Measurements from ENCODE around the gene MBTD1.
"Not testable (repeated sequence)": the region's sequence is repeated elsewhere in the genome, so short reads cannot be mapped to it uniquely, and the experiment has no call there.

Gene MBTD1

DNA sequence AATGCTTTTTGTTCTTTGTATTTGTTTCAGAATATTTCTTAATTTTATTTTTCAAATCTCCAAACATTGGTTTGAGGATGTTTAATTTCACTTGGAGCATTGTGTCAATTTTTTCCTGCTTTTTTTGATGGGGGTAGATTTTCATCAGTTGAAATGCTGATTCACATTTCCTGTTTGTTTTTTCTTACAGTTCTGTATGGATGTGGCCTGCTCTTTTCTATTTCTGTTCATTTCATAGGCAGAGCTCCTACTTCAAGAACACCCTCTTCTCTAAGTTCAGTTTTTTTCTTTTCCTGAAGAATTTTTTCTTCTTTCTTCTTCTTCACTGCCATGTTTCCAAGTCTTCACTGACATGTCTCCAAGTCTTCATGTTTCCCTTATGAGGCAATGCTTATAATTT lies 8.8 kb downstream of the MBTD1 start:
- no peak for DNase-seq

DNA sequence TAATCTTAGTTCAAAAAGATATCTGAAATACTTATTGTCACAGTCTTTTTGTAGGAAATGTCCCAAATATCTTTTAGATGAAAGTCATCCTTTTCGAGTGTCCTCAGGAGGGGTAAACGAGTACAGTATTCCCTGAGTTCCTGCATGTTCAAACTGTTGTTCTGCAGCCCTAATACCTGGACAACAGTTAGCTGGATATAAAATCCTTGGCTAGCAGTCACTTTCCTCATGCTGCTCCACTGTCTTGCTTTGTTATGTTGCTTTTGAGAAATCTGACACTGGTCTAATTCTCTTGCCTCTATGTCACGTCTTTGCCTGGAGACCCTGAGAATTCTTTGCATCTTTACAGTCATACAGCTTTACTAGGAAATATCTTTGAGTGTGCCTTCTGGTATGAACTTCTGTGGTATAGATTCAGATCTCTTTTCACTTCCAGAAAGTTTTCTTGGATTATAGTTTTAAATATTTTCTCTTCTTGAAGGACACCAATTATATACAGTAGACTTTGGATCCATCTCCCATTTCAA lies 9.5 kb downstream of the MBTD1 start:
- no peak for DNase-seq

DNA sequence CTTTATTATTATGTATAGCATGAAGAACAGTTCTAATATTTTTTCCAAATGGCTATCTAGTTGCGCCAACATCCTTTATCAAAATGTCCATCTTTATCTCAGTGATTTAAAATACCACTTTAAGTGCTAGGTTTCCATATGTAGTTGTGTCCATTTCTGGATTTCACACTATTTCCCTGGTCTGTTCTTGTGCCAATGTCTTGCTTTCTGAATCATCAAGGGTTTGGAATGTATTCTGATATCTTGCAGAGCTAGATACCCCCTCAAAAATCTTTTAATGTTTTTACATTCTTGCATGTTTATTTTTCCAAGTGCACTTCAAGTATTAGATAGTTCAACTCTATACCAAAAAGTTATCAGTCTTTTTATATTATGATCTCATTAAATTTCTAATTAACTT lies 14.3 kb downstream of the MBTD1 start:
- no peak for DNase-seq

DNA sequence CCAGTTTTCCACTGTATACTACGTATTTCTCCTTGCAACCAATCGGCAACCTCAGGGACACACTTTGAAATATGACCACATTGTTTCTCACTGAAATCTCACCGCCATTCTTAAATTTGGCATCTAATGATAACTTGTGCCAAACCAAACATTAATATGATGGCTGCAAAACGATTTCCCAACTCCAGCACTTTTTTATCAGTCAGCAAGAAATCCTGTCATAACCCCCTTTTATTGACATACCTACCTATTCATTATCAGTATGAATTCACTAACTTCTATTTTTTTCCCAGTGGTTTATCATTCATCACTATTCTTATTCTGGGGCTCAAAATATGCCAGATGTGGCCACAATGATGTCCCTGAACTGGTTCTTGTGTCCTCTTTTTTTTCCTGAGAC lies 15.8 kb downstream of the MBTD1 start:
- no peak for DNase-seq

DNA sequence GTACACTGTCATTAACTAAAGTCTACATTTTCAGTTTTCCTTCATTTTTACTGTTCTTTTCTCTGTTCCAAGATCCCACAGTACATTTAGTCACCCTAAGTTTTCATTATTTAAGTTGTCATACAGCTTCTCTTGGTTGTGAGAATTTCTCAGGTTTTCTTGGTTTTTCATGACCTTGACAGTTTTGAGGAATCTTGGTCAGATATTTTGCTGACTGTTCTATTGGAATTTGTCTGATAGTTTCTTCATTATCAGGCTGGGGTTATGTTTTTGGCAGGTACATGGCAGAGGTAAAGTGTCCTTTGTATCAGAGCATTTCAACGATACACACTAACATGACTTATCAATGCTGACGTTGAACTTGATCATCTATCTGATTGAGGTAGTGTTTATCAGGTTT lies 19.6 kb downstream of the MBTD1 start:
- no peak for DNase-seq

DNA sequence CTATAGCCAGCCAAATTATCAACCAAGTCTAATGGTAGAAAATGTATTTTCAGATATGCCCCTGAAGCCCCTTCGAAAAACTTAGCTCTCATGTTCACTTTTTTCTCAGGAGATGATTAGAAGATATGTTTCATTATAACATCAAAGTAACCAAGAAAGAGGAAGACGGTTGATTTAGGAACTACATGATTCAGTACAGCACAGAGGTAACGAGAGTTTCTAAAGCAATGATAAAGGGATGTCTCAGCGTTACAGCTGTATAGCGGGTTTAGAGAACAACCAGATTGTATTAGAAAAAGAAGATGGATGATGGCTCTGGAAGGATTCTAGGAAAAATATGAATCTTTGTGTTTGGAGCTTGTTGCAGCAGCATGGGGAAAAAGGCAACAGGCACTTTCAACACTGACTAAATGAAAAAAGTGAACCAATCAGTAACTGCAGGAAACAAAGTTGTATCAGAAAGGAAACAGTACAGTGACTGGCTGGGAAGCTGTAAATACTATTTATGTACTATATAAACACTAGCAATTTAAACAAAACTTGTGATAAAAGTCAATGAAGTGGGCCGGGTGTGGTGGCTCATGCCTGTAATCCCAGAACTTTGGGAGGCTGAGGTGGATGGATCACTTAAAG lies 21.5 kb downstream of the MBTD1 start:
- DNase-seq = no peak

DNA sequence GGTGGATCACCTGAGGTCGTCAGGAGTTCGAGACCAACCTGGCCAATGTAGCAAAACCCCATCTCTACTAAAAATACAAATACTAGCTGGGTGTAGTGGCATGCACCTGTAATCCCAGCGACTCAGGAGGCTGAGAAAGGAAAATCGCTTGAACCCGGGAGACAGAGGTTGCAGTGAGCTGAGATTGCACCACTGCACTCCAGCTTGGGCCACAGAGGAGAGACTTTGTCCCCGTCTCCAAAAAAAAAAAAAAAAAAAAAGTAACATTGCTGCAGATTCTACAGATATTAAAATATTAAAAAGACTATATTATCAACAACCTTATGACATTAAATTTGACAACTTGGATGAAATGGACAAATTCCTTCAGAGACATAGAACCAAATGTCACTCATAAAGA lies 25.7 kb downstream of the MBTD1 start:
- no peak for DNase-seq

DNA sequence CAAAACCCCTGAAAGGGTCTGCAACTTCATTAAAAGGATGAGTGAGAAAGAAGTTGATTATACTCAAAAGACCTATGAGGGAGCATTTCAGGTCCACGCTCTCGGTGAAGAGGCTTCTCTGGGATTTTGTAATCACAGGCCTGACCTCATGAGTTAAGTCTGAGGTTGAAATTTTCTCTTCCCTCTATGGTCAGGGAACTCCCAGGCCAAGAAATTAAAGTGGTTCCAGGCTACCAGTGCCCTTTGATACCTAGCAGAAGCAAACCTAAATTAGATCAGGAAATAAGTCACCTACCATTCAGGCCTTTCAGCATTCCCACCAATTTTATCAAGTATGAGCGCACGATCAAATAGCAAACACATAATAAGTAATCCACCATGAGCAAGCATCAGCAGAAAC lies 27.9 kb downstream of the MBTD1 start:
- no peak for DNase-seq

DNA sequence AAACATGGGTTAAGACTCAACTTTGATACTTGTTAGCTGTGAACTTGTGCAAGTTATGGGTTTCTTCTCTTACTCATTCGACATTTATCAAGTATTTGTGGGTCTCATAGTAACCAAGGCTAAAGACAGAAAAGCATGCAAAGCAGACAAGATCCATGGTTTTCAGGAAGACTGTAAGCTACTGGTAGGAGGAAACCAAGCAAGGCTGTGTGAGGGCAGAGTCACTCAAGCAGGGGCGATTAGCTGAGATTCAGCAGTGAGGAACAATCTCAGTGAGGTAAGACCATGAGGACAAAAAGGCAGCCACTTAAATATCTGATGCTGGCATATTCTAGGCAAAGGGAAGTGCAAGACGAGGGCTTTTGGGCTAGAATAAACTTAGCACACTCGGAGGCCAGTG lies 29.5 kb downstream of the MBTD1 start:
- DNase-seq = no peak

DNA sequence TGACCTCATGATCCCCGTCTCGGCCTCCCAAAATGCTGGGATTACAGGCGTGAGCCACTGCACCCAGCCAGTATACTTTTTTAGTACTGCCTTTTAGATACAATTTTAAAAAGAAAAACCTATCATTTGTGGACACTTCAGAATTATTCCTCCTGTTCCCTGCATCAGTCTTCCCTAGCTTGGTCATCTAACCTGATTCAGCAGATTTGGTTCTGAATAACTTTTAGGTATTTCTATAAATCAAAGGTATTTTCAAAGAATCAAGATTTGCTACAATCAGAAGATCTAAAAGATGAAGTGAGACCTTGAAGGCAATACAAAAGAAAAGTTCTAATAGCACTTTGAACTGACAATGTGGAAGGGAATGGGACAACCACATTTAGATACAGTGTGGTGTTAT lies 30.0 kb downstream of the MBTD1 start:
- no peak for DNase-seq

DNA sequence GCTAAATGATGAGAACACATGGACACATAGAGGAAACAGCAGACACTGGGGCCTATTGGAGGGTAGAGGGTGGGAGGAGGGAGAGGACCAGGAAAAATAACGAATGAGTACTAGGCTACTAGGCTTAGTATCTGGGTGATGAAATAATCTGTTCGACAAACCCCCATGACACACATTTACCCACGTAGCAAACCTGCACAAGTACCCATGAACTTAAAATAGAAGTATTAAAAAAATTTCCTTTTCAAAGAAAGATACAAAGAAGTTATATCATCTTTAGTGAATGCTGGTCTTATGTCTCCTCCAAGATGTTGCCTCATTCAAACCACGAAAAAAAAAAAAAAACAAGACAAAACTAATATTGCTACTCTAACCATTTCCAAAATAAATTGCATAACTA lies 31.7 kb downstream of the MBTD1 start:
- DNase-seq = no peak

DNA sequence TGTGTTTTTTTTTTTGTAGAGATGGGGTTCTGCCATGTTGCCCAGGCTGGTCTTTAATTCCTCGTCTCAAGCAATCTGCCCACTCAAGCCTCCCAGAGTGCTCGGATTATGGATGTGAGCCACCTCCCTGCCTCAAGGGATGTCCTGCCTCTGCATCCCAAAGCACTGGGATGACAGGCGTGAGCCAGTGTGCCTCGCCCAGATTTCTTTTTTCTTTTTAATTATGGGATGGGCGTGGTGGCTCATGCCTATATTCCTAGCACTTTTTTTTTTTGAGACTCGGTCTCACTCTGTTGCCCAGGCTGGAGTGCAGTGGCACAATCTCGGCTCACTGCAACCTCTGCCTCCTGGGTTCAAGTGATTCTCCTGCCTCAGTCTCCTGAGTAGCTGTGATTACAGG lies 34.3 kb downstream of the MBTD1 start:
- not testable (repeated sequence) for DNase-seq

DNA sequence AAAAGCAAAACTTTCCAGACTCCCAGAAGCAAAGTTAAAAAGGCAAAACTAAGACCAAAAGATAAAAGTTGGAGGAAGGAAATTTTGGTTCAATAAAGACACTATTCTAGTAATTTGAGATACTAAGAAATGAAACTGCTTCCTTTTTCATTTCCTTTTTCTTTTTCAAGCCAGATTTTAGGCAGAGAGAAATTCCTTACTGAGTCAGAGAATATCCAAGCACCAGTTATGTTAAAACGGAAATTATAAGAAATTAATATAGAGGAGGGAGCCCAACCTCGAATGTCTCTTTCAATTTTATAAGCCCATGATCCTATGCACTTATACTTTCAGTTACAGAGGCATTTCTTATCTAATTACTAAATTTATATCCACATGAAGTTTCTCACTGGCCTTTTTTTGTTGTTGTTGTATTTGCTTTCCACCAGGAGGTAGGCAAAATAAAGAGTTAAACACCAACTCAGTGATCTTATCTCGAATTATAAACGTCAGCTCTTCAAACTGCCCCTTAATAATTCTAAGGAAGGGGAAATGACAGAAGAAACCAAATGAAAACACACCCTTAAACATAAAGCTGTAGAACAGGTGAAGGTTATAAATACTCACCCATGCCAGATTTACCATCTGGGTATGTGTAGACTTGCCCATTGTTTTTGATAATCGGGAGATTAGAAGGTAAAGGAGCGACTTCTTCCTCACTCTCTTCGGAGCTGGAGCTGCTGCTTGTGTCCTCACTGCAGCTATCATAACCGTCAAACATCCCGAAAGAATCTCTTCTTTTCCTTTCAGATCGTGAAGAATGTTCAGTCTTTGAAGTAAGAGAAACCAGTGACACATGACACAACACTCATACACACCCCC lies 35.2 kb downstream of the MBTD1 start:
- no peak for DNase-seq

DNA sequence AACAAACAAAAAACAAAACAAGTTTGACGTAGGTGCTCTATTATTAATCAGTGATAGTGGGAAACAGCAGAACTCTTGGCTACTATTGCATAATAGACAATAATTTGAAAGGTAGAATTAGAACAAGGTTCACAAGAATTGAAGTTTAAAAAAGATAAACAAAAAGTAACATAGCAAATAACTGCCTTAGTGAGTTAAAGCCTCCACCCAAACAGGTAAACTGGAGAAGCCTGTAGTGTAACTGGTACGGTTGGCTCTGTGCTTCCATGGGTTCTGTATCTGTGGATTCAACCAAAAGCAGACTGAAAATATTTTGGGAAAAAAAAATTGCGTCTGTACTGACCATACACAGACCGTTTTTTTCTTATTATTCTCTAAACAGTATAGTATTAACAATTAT lies 38.5 kb downstream of the MBTD1 start:
- no peak for DNase-seq

DNA sequence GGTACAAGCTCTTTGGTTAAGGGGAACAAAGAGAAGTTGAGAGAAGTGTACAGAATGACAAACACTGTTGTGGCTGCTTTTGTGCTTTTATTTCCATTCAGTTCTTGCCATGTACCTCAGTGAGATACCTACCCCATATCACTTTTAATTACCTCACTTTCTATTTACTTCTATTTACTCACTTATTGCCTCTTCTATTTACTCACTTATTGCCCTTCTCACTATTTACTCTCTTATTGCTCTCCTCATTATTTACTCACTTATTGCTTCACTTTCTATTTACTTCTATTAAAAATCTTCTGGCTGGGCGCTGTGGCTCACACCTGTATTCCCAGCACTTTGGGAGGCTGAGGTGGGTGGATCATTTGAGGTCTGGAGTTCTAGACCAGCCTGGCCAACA lies 41.9 kb downstream of the MBTD1 start:
- DNase-seq = peak; percentile 14

DNA sequence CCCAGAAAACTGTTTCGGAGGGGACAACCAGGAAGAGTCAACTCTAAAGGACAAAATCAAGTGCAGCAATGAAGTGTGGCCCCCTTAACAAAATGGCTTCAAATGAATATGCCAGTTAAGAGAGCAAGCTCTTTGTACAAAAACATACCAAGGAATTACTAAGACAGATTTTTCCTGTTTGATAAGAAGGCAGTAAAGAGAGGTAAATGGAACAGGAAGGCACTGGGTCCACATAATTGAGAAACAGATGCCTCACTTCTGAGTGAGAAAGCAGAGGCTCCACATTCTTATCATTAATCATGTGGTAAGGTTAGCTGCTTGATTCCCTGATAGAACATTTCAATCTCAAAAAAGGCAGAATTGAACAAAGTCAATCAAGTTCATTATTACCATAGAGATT lies 44.9 kb downstream of the MBTD1 start:
- no peak for DNase-seq

DNA sequence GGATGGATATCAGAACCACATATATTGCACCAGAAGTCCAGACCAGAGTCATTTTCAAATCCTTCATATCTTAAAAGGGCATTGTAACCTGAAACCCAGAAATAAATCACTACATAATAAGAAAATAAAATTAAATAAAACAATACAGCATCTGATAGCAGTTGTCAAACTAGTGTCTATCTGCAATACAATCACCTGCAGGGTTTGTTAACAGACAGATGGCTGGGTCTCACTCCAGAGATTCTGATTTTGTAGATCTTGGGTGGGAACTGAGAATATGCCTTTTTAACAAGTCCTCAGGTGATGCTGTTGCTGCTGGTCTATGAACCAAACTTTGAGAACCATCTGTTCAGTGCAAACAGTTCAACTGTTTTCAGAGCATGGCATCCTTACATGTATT lies 56.0 kb downstream of the MBTD1 start:
- DNase-seq = no peak

DNA sequence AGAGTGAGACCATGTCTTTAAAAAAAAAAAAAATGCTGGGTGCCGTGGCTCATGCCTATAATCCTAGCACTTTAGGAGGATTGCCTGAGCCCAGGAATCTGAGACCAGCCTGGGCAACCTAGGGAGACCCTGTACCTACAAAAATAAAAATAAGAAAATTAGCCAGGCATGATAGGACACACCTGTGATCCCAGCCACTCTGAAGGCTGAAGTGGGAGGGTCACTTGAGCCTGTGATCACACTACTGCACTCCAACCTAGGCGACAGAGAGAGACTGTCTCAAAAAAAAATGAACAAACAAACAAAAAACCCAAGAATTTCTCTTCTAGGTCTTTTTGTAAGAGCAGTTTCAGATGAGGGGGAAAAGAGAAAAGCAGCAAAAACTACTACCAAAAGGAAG lies 59.0 kb downstream of the MBTD1 start:
- DNase-seq = no peak

DNA sequence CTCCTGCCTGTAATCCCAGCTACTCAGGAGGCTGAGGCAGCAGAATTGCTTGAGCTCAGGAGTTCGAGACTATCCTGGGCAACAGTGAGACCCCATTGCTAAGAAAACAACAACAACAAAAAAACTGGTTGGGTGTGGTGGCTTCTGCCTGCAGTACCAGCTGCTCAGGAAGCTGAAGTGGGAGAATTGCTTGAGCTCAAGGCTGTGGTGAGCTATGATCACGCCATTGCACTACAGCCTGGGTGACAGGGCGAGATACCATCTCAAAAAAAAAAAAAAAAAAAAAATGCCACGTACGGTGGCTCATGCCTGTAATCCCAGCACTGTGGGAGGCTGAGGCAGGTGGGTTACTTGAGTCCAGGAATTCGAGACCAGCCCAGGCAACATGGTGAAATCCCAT lies 59.6 kb downstream of the MBTD1 start:
- DNase-seq = no peak

DNA sequence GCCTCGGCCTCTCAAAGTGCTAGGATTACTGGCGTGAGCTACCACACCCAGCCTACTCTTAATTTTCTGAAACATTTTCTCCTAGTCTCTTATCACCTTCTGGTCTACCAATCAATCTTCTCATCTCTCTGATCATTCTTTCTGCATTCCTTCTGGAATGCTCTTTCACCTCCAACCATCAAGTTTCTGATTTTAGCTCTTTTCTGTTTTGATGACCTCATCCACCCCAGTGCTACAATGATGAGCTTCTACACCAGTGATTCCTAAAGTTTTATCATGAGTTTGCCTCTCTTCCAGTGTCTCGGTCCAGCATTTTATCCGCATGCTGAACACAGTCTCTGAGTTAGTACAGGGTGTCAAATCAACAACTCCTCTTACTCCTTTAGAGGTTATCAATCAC lies 62.1 kb downstream of the MBTD1 start:
- no peak for DNase-seq

DNA sequence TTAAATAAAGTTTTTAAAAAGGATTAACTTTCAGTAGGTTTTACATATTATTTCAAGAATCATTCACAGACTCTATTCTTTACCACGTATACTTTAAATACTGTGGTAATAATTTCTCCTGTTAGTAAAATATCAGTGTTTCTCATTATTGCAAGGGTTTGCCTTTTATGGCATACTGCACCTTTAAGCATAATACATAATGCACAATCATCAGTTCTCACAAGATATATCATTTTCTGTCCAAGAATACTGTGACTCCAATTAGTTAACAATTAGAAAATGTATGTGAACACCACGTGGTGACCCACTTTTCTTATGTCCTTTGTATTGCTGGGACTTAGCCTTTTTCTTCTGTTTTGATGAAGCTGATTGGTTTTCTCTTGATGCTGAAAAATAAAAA lies 68.0 kb downstream of the MBTD1 start:
- DNase-seq = no peak

DNA sequence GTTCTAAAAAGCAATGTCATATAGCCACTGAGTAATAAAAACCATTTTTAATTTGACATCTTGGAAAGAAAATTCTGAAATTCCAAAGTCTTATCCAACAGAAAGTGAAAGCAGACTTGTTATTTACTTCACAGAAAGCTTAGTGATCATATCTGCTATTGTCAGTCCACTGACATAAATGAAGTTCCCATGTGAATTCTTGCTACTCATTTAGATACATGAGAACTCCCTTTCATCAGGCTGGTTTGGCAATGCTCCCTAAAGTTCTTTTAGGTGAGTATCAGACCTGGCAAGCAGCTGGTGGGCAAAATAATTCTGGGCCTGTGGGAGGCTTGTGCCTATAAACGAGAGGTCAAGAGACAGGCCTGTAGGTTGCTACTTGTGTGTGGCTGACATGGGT lies 70.2 kb downstream of the MBTD1 start:
- no peak for DNase-seq

DNA sequence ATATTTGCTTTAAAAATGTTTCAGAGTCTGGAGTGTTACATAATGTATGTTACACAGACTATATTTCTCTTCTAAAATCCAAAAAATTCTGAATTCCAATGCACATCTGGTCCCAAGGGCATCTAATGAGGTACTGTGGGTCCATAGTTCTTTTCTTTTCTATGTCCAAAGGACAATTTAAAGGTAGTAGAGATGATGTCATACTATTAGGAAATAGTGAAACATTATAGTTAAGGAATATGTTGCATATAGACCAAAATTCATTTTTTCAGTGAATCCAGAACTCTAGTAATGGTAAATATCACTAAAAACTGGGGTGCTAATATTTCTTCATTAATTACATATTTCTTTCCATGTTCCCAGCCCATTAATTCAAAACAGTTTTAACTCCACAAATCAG lies 70.7 kb downstream of the MBTD1 start:
- DNase-seq = no peak

DNA sequence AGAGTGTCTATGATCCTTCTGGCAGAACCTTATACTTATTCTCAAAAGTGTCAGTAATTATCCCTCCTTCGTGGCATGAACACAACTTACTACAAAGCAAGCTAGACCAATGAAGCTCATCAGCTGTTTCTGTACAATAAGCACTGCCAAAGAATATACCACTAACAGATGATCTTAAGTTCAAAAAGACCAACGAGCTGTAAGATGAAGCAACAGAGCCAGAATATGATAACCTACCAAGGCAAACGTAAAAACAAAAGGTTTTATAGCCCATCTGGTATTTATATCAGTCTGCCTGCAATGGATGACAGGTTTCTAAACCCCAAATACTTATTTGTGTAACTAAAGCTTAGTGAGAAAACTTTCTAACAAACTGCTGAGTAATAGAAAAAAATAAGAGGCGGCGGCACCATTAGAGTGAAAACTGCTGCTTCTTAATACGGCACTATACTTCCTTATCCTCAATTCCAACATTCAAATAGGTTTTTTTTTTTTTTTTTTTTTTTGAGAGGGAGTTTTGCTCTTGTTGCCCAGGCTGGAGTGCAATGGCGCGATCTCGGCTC lies 71.5 kb downstream of the MBTD1 start:
- no peak for DNase-seq

Data from NCI-H1436 (cell line).